Endometrial microvascular endothelial cells (primary cell): ENCODE results near the gene LUM. TPM values are rescaled to one million over a fixed set of nuclear protein-coding genes. Genes with fewer than 3 reads are reported as not detected.

Source experiments
- in situ Hi-C: cut with HindIII; loops from 2 replicates; pipeline ENCODE4 v1.10.0; 2017; ENCODE audit warnings: low sequenced_read_pairs, low pct_unique_long_range_greater_than_20kb; ENCODE audit errors: inconsistent ontology term
- total RNA-seq: library from RNA; depleted of rRNA; stranded (reverse); fragments of >200 nt; gene quantifications from one replicate; pipeline ENCODE4 v1.2.3, GENCODE V29; 2015; ENCODE audit errors: inconsistent ontology term

The LUM gene
- total RNA-seq, result 1.9 TPM

GRCh38 chr12:91111366-91112325, at the start of gene LUM:
LUM (minus strand) TSS chr12:91111494; CDS start chr12:91108979, 2,515 bp downstream.
- in situ Hi-C loops, result no loop called here

- in situ Hi-C loops, result no loop called here
Observed at GRCh38 chr12:91161009-91161408, 49.7 kb upstream of the LUM start.

- in situ Hi-C loops, result no loop called here
Observed at GRCh38 chr12:91155990-91156389, 44.7 kb upstream of the LUM start.

- in situ Hi-C loops, result no loop called here
Observed at GRCh38 chr12:91154131-91154530, 42.8 kb upstream of the LUM start.

GRCh38 chr12:91144053-91144452, 32.8 kb upstream of the LUM start:
- in situ Hi-C loops, result no loop called here

- in situ Hi-C loops, result no loop called here
Observed at GRCh38 chr12:91143206-91143605, 31.9 kb upstream of the LUM start.

GRCh38 chr12:91142221-91142631, 30.9 kb upstream of the LUM start:
- in situ Hi-C loops, result no loop called here

GRCh38 chr12:91140026-91140931, 29.0 kb upstream of the LUM start:
- in situ Hi-C loops, result no loop called here

- in situ Hi-C loops, result no loop called here
Observed at GRCh38 chr12:91139286-91139685, 28.0 kb upstream of the LUM start.

- in situ Hi-C loops, result no loop called here
Observed at GRCh38 chr12:91138337-91138920, 27.1 kb upstream of the LUM start.

- in situ Hi-C loops, result no loop called here
Observed at GRCh38 chr12:91133871-91134270, 22.6 kb upstream of the LUM start.

GRCh38 chr12:91129662-91130362, 18.5 kb upstream of the LUM start:
- in situ Hi-C loops, result no loop called here

GRCh38 chr12:91127751-91128150, 16.5 kb upstream of the LUM start:
- in situ Hi-C loops, result no loop called here

GRCh38 chr12:91127306-91127705, 16.0 kb upstream of the LUM start:
- in situ Hi-C loops, result no loop called here

GRCh38 chr12:91126516-91126915, 15.2 kb upstream of the LUM start:
- in situ Hi-C loops, result no loop called here

- in situ Hi-C loops, result no loop called here
Observed at GRCh38 chr12:91123236-91123916, 12.1 kb upstream of the LUM start.

- in situ Hi-C loops, result no loop called here
Observed at GRCh38 chr12:91120781-91121180, 9.5 kb upstream of the LUM start.

- in situ Hi-C loops, result no loop called here
Observed at GRCh38 chr12:91119089-91119488, 7.8 kb upstream of the LUM start.
